ENCODE results near the gene RPP30.

- TF ChIP-seq CTCF (CRISPR knock-in tag; IDR thresholded peaks at IDR 0.05) (no peak), SRF (IDR thresholded peaks at IDR 0.05; ENCODE audit: low read depth, low read length) (no peak), ZNF207 (IDR thresholded peaks at IDR 0.05; ENCODE audit: borderline replicate concordance) (no peak), PTBP1 (IDR thresholded peaks at IDR 0.05; ENCODE audit: low read depth, low read length, poor library complexity, severe bottlenecking) (no peak), CBFB (CRISPR knock-in tag; IDR thresholded peaks at IDR 0.05) (no peak), CCAR2 (optimal IDR thresholded peaks at IDR 0.05; ENCODE audit: low read depth, low read length) (no peak)
Measured at GRCh38 chr10:90930971-90931871, 59.4 kb downstream of the RPP30 start.

All from HepG2 (cell line).